ENCODE measurements around the gene CLK3. TPM values are rescaled to one million over a fixed set of nuclear protein-coding genes. Genes with fewer than 3 reads are reported as not detected.

Gene CLK3
- total RNA-seq, 2 experiments from 2014 or later: 86.5 to 109 TPM

GRCh38 chr15:74621936-74622335 is 6.3 kb downstream of the CLK3 start:
- POLR2A ChIA-PET: no interaction called here
- Histone ChIP-seq H2AFZ (ENCODE audit: low read length) (no peak overlapping the region), H3K9me2 (ENCODE audit: insufficient read depth, low read length) (no peaks in the 10 kb centered on the region), H4K20me1 (ENCODE audit: insufficient read depth, low read length) (peaks cover 15% of the 10 kb centered on the region), H3K79me2 (ENCODE audit: insufficient read depth, low read depth, low read length) (peaks cover 31% of the 10 kb centered on the region), H3K4me1 (ENCODE audit: insufficient read depth, low read length, poor library complexity, severe bottlenecking) (peaks cover 17% of the 10 kb centered on the region), H3K27ac (ENCODE audit: low read depth, low read length, poor library complexity, severe bottlenecking) (no peak overlapping the region), H3K9me3 (ENCODE audit: low read length) (no peaks in the 10 kb centered on the region), H3K4me2 (ENCODE audit: low read length) (no peak overlapping the region), H3K4me3 (ENCODE audit: low read depth, low read length, poor library complexity, severe bottlenecking) (no peak overlapping the region), H3K36me3 (ENCODE audit: insufficient read depth, low read length) (peaks cover 98% of the 10 kb centered on the region)
- TF ChIP-seq EZH2phosphoT487 (IDR thresholded peaks at IDR 0.05; ENCODE audit: borderline replicate concordance, low read depth, low read length) (no peak), CTCF (conservative IDR thresholded peaks at IDR 0.05; ENCODE audit: low read length) (no peak)
- CTCF ChIA-PET (ENCODE audit: unreplicated experiment): interaction anchor here (0.9 to 1.3 kb wide), 2 partner anchors 9 to 146 kb away, joined by 4 to 5 read pairs; no protein-coding TSS in a partner anchor
- intact Hi-C loops (cut with micrococcal nuclease; ENCODE audit: unreplicated experiment): loop anchor here (1.0 to 2.0 kb wide), 2 partner anchors 10 to 249 kb away; no protein-coding TSS in a partner anchor
- BruUV-seq (replicated peaks): no TSS peak
- DNase-seq (ENCODE audit: low spot score): no peak

GRCh38 chr15:74622758-74623157 is 7.1 kb downstream of the CLK3 start:
- intact Hi-C loops (cut with micrococcal nuclease; ENCODE audit: unreplicated experiment): no loop called here

More at GRCh38 chr15:74622758-74623157, 7.1 kb downstream of the CLK3 start:
- H3K27ac ChIP-seq (ENCODE audit: low read depth, low read length, poor library complexity, severe bottlenecking): no peak overlapping the region
- TF ChIP-seq CTCF (conservative IDR thresholded peaks at IDR 0.05; ENCODE audit: low read length): no peak
- TF ChIP-seq EZH2phosphoT487 (IDR thresholded peaks at IDR 0.05; ENCODE audit: borderline replicate concordance, low read depth, low read length): no peak
- CTCF ChIA-PET (ENCODE audit: unreplicated experiment): no interaction called here
- peaks cover 17% of the 10 kb centered on the region for H3K4me1 ChIP-seq (ENCODE audit: insufficient read depth, low read length, poor library complexity, severe bottlenecking)
- H3K79me2 ChIP-seq (ENCODE audit: insufficient read depth, low read depth, low read length): peaks cover 23% of the 10 kb centered on the region
- no TSS peak for BruUV-seq (replicated peaks)
- no peak overlapping the region for H3K4me2 ChIP-seq (ENCODE audit: low read length)
- no peak for DNase-seq (ENCODE audit: low spot score)
- no peaks in the 10 kb centered on the region for H3K9me2 ChIP-seq (ENCODE audit: insufficient read depth, low read length)
- no peaks in the 10 kb centered on the region for H3K9me3 ChIP-seq (ENCODE audit: low read length)
- H4K20me1 ChIP-seq (ENCODE audit: insufficient read depth, low read length): peaks cover 6% of the 10 kb centered on the region
- H3K4me3 ChIP-seq (ENCODE audit: low read depth, low read length, poor library complexity, severe bottlenecking): no peak overlapping the region
- H3K36me3 ChIP-seq (ENCODE audit: insufficient read depth, low read length): peaks cover 98% of the 10 kb centered on the region
- no peak overlapping the region for H2AFZ ChIP-seq (ENCODE audit: low read length)
- POLR2A ChIA-PET: no interaction called here

Data from OCI-LY7 (cell line).